Measurements from ENCODE around the gene ICE1.

Gene ICE1

GRCh38 chr5:5523066-5523505 lies 100.6 kb downstream of the ICE1 start:
- H3K4me3 ChIP-seq (replicated peaks; ENCODE audit: low read depth, low read length) = no peak overlapping the region
- H3K36me3 ChIP-seq (ENCODE audit: control insufficient read depth, insufficient read depth, low read length) = no peaks in the 10 kb centered on the region
- no peaks in the 10 kb centered on the region for H3K27me3 ChIP-seq (replicated peaks; ENCODE audit: control insufficient read depth, insufficient read depth, low read length)
- DNase-seq (ENCODE audit: extremely low read depth, insufficient read length) = no peak
- TF ChIP-seq CTCF (IDR thresholded peaks at IDR 0.05; ENCODE audit: insufficient read depth, low read length, poor library complexity, severe bottlenecking) = no peak

GRCh38 chr5:5524327-5524726 lies 101.8 kb downstream of the ICE1 start:
- Histone ChIP-seq H3K4me3 (replicated peaks; ENCODE audit: low read depth, low read length) (no peak overlapping the region), H3K36me3 (ENCODE audit: control insufficient read depth, insufficient read depth, low read length) (no peaks in the 10 kb centered on the region), H3K27me3 (replicated peaks; ENCODE audit: control insufficient read depth, insufficient read depth, low read length) (no peaks in the 10 kb centered on the region)
- no peak for DNase-seq (ENCODE audit: extremely low read depth, insufficient read length)
- TF ChIP-seq CTCF (IDR thresholded peaks at IDR 0.05; ENCODE audit: insufficient read depth, low read length, poor library complexity, severe bottlenecking) = no peak

GRCh38 chr5:5531371-5531770 lies 108.9 kb downstream of the ICE1 start:
- no peak for TF ChIP-seq CTCF (IDR thresholded peaks at IDR 0.05; ENCODE audit: insufficient read depth, low read length, poor library complexity, severe bottlenecking)
- no peak overlapping the region for H3K4me3 ChIP-seq (replicated peaks; ENCODE audit: low read depth, low read length)
- DNase-seq (ENCODE audit: extremely low read depth, insufficient read length) = no peak
- H3K36me3 ChIP-seq (ENCODE audit: control insufficient read depth, insufficient read depth, low read length) = no peaks in the 10 kb centered on the region
- H3K27me3 ChIP-seq (replicated peaks; ENCODE audit: control insufficient read depth, insufficient read depth, low read length) = no peaks in the 10 kb centered on the region

GRCh38 chr5:5532306-5533076 lies 110.0 kb downstream of the ICE1 start:
- H3K36me3 ChIP-seq (ENCODE audit: control insufficient read depth, insufficient read depth, low read length) = no peaks in the 10 kb centered on the region
- DNase-seq (ENCODE audit: extremely low read depth, insufficient read length) = no peak
- no peaks in the 10 kb centered on the region for H3K27me3 ChIP-seq (replicated peaks; ENCODE audit: control insufficient read depth, insufficient read depth, low read length)
- H3K4me3 ChIP-seq (replicated peaks; ENCODE audit: low read depth, low read length) = no peak overlapping the region
- TF ChIP-seq CTCF (IDR thresholded peaks at IDR 0.05; ENCODE audit: insufficient read depth, low read length, poor library complexity, severe bottlenecking) = no peak

GRCh38 chr5:5533927-5534326 lies 111.5 kb downstream of the ICE1 start:
- DNase-seq (ENCODE audit: extremely low read depth, insufficient read length) = no peak
- Histone ChIP-seq H3K36me3 (ENCODE audit: control insufficient read depth, insufficient read depth, low read length) (no peaks in the 10 kb centered on the region), H3K4me3 (replicated peaks; ENCODE audit: low read depth, low read length) (no peak overlapping the region), H3K27me3 (replicated peaks; ENCODE audit: control insufficient read depth, insufficient read depth, low read length) (no peaks in the 10 kb centered on the region)
- no peak for TF ChIP-seq CTCF (IDR thresholded peaks at IDR 0.05; ENCODE audit: insufficient read depth, low read length, poor library complexity, severe bottlenecking)

All from GM06990 (cell line).